Peyer's patch (tissue), 4 donors: ENCODE measurements around the gene PSD.

Experiments used
- CTCF ChIP-seq, 6 experiments: fragments of 450-650 bp in 4 of 6; fragments of 200-600 bp in 2 of 6; sonication (generic) in 1 of 6; IDR thresholded peaks; one replicate each; pipeline ENCODE4 v1.5.1; 2017 to 2019; ENCODE audit warnings: antibody characterized with exemption in 6 of 6, mild to moderate bottlenecking in 3 of 6, moderate library complexity in 1 of 6
- POLR2A ChIP-seq, 2 donors: fragments of 450-650 bp; IDR thresholded peaks; one replicate each; pipeline ENCODE4 v1.5.1; 2017; ENCODE audit warnings: antibody characterized with exemption in 2 of 2, mild to moderate bottlenecking in 2 of 2, moderate library complexity in 2 of 2

DNA sequence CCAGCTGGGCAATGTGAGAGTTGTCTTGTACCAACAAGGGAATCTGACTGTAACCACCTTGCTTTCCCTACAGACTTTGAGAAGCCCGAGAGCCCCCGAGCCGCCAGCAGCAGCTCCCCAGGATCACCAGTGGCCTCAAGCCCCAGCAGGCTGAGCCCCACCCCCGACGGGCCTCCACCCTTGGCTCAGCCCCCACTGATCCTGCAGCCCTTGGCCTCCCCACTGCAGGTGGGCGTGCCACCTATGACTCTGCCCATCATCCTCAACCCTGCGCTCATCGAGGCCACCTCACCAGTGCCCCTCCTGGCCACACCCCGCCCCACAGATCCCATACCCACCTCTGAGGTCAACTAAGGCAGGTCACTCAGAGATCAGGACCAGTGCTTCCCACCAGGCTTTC is 36.6 kb downstream of the PSD start:
- no peak for TF ChIP-seq POLR2A (IDR thresholded peaks at IDR 0.05)
- TF ChIP-seq CTCF (IDR thresholded peaks at IDR 0.05), result no peak
